A549 (cell line): ENCODE results near the gene PGBD4. TPM values are rescaled to one million over a fixed set of nuclear protein-coding genes. Genes with fewer than 3 reads are reported as not detected.

Experiments used
- ATAC-seq, 2 experiments: fragments of 200-7000 bp in 1 of 2; fragments of >200 bp in 1 of 2; cut with Nextera tagmentation in 1 of 2; cut with Tn5 transposase in 1 of 2; 3 replicates each; pipeline versions ENCODE4 v1.8.0 to v1.9.1; 2018 to 2020; ENCODE audit warnings: mild to moderate bottlenecking in 1 of 2, moderate library complexity in 1 of 2
- CTCF ChIA-PET: fragments of 300-600 bp; sonication (Branson Sonifier 250); formaldehyde crosslinking; extraction: SDS; loops from one replicate; lab custom pipeline; 2021; ENCODE audit warnings: antibody characterized with exemption, inconsistent platforms; lab: Yijun Ruan, JAX
- POLR2A ChIA-PET: fragments of 350-600 bp; formaldehyde crosslinking; extraction: SDS; loops from one replicate; lab custom pipeline; 2021; ENCODE audit warnings: antibody characterized with exemption, inconsistent platforms; lab: Yijun Ruan, JAX
- DNase-seq, 2 experiments: peaks; one replicate each; pipeline versions ENCODE4 v3.0.0 to v3.0.0-alpha.2; 2011 to 2016; ENCODE audit warnings: low read depth in 1 of 2, low spot score in 1 of 2
- FAIRE-seq: peaks from 2 replicates; lab custom pipeline; 2011; peaks lifted over from hg19 to GRCh38; lab: Jason Lieb, UNC
- H3K27ac ChIP-seq, 2 experiments: fragments of >200 bp; sonication (Bioruptor Twin); formaldehyde crosslinking; 3 replicates each; pipeline ENCODE4 v1.5.1; 2016 to 2017
- H3K4me1 ChIP-seq: fragments of >200 bp; sonication (Bioruptor Twin); formaldehyde crosslinking; 3 replicates; pipeline ENCODE4 v1.6.1; 2016
- H3K4me2 ChIP-seq: fragments of >200 bp; sonication (Bioruptor Twin); formaldehyde crosslinking; 3 replicates; pipeline ENCODE4 v1.6.1; 2016
- H3K4me3 ChIP-seq: fragments of >200 bp; sonication (Bioruptor Twin); formaldehyde crosslinking; 3 replicates; pipeline ENCODE4 v1.5.1; 2016
- H3K9me3 ChIP-seq: fragments of >200 bp; sonication (Bioruptor Twin); formaldehyde crosslinking; 3 replicates; pipeline ENCODE4 v1.6.1; 2016
- BHLHE40 ChIP-seq: IDR thresholded peaks from 2 replicates; pipeline ENCODE4 v1.6.1; 2012; ENCODE audit warnings: low read depth, low read length, inconsistent platforms
- CBX8 ChIP-seq: fragments of 200-600 bp; sonication (generic); IDR thresholded peaks from 2 replicates; pipeline ENCODE4 v1.6.1; 2016
- CEBPB ChIP-seq, 2 experiments: fragments of >200 bp in 1 of 2; sonication (Bioruptor Twin) in 1 of 2; formaldehyde crosslinking in 1 of 2; IDR thresholded peaks; 2 replicates each; pipeline ENCODE4 v1.6.1; 2012 to 2016
- CHD2 ChIP-seq: fragments of 150-350 bp; IDR thresholded peaks from 2 replicates; pipeline ENCODE4 v1.6.1; 2014; ENCODE audit warnings: low read length; ENCODE audit not compliant: partially characterized antibody
- CHD4 ChIP-seq: fragments of 200-600 bp; sonication (generic); IDR thresholded peaks from 2 replicates; pipeline ENCODE4 v1.6.1; 2016; ENCODE audit warnings: antibody characterized with exemption, mild to moderate bottlenecking, borderline replicate concordance
- CTCF ChIP-seq: fragments of >200 bp; sonication (Bioruptor Twin); formaldehyde crosslinking; IDR thresholded peaks from 3 replicates; pipeline ENCODE4 v1.5.1; 2016
- EHMT2 ChIP-seq: fragments of 200-600 bp; sonication (generic); IDR thresholded peaks from 2 replicates; pipeline ENCODE4 v1.6.1; 2016; ENCODE audit warnings: antibody characterized with exemption, low read depth, mild to moderate bottlenecking, moderate library complexity
- EP300 ChIP-seq, 2 experiments: fragments of >200 bp; sonication (Bioruptor Twin); formaldehyde crosslinking; IDR thresholded peaks; 2 replicates in 1 of 2; 3 replicates in 1 of 2; pipeline ENCODE4 v1.6.1; 2016 to 2017
- ESRRA ChIP-seq: fragments of 150-350 bp; IDR thresholded peaks from 2 replicates; pipeline ENCODE4 v1.6.1; 2014; ENCODE audit warnings: mild to moderate bottlenecking, low read length, borderline replicate concordance
- FOSL2 ChIP-seq, 2 experiments: fragments of 450-650 bp in 1 of 2; fragments of >200 bp in 1 of 2; sonication (Bioruptor Twin) in 1 of 2; formaldehyde crosslinking; IDR thresholded peaks; 2 replicates each; pipeline versions ENCODE4 v1.5.0 to v1.6.1; 2016 to 2020; ENCODE audit warnings: mild to moderate bottlenecking in 1 of 2, moderate library complexity in 1 of 2
- GATA3 ChIP-seq: IDR thresholded peaks from 2 replicates; pipeline ENCODE4 v1.6.1; 2012; ENCODE audit warnings: borderline replicate concordance
- KDM1A ChIP-seq: fragments of 200-600 bp; sonication (generic); IDR thresholded peaks from 2 replicates; pipeline ENCODE4 v1.6.1; 2016; ENCODE audit warnings: low read depth, mild to moderate bottlenecking
- MAFK ChIP-seq: fragments of 450-650 bp; IDR thresholded peaks from 2 replicates; pipeline ENCODE4 v1.6.1; 2014; ENCODE audit not compliant: partially characterized antibody
- MAX ChIP-seq: IDR thresholded peaks from 2 replicates; pipeline ENCODE4 v1.6.1; 2012
- NPAS2 ChIP-seq: fragments of 250-450 bp; sonication (Bioruptor Pico); IDR thresholded peaks from 2 replicates; pipeline ENCODE4 v1.8.0; 2022; ENCODE audit warnings: mild to moderate bottlenecking, moderate library complexity, borderline replicate concordance
- NR3C1 ChIP-seq: fragments of >200 bp; sonication (Bioruptor Twin); formaldehyde crosslinking; IDR thresholded peaks from 3 replicates; pipeline ENCODE4 v1.6.1; 2017
- PBX3 ChIP-seq: IDR thresholded peaks from 2 replicates; pipeline ENCODE4 v1.6.1; 2012
- POLR2A ChIP-seq: IDR thresholded peaks from 2 replicates; pipeline ENCODE4 v1.6.1; 2012; ENCODE audit warnings: mild to moderate bottlenecking, low read length
- POLR2AphosphoS2 ChIP-seq: conservative IDR thresholded peaks from 2 replicates; pipeline ENCODE4 v1.6.1; 2012; ENCODE audit warnings: low read length, improper control_type of control experiment, inconsistent platforms
- RAD21 ChIP-seq, 2 experiments: fragments of >200 bp in 1 of 2; sonication (Bioruptor Twin) in 1 of 2; formaldehyde crosslinking in 1 of 2; IDR thresholded peaks in 1 of 2; conservative IDR thresholded peaks in 1 of 2; 2 replicates in 1 of 2; 3 replicates in 1 of 2; pipeline ENCODE4 v1.6.1; 2012 to 2018; ENCODE audit warnings: inconsistent platforms in 1 of 2
- RCOR1 ChIP-seq: fragments of 150-350 bp; IDR thresholded peaks from 2 replicates; pipeline ENCODE4 v1.6.1; 2014; ENCODE audit warnings: antibody characterized with exemption, low read length, low read depth
- REST ChIP-seq: fragments of 200-600 bp; sonication (generic); IDR thresholded peaks from 2 replicates; pipeline ENCODE4 v1.6.1; 2016; ENCODE audit warnings: antibody characterized with exemption, mild to moderate bottlenecking, moderate library complexity
- SMC3 ChIP-seq: fragments of >200 bp; sonication (Bioruptor Twin); formaldehyde crosslinking; IDR thresholded peaks from 3 replicates; pipeline ENCODE4 v1.6.1; 2018; ENCODE audit warnings: inconsistent platforms
- TFCP2L1 ChIP-seq: fragments of 250-450 bp; sonication (Bioruptor Pico); IDR thresholded peaks from 2 replicates; pipeline ENCODE4 v1.5.0; 2021; ENCODE audit warnings: mild to moderate bottlenecking
- TP53 ChIP-seq: fragments of 250-450 bp; sonication (Bioruptor Pico); IDR thresholded peaks from 2 replicates; pipeline ENCODE4 v1.5.0; 2021; ENCODE audit warnings: mild to moderate bottlenecking, moderate library complexity
- ZSCAN20 ChIP-seq: fragments of 250-450 bp; sonication (Bioruptor Pico); IDR thresholded peaks from 2 replicates; pipeline ENCODE4 v1.8.0; 2022; ENCODE audit warnings: mild to moderate bottlenecking, moderate library complexity
- WGBS: methylation state at CpG from one replicate; pipeline ENCODE4 v1.1.6; 2017; ENCODE audit errors: missing lambda C conversion rate; 5-methylcytosine and 5-hydroxymethylcytosine counted together
- polyA plus RNA-seq, 4 experiments: library from polyadenylated mRNA; depleted of rRNA in 3 of 4; stranded (reverse); fragments of >200 nt; fragmentation: RNase III in 1 of 4; extraction: RNeasy Plus Mini Kit Qiagen cat#74134 plus additional on column Dnase treatment in 1 of 4; gene quantifications; 2 replicates in 3 of 4; 3 replicates in 1 of 4; pipeline ENCODE4 v1.2.3, GENCODE V29; 2011 to 2017
- TF ChIP-seq, protein P1 (sequence below): fragments of >200 bp; sonication (Bioruptor Twin); formaldehyde crosslinking; IDR thresholded peaks from 3 replicates; pipeline ENCODE4 v1.6.1; 2016

Gene PGBD4
- polyA plus RNA-seq, 2 of the 4 experiments (the other 2 are of a cell fraction): 4.0 to 4.7 TPM

DNA sequence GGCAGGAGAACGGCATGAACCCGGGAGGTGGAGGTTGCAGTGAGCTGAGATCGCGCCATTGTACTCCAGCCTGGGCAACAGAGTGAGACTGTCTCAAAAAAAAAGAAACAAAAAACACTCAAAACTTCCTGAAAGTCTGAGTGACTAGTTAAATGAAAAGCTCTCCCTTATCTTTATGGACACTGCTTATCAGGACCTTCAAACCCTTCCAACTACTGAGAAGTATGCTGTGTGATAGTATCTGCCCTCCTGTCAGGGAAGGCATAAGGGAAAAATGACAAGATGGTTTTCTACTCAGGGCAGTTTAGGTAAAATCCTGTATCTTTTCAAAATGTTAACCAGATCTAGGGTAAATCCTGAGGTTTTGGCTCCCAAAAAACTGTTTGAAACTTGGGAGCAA, 22.0 kb upstream of the PGBD4 start:
- ATAC-seq (no peak), FAIRE-seq (no peak)
- over 99% methylated on average over 4 of the region's 4 CpGs for WGBS

GRCh38 chr15:34084086-34084485, 17.8 kb upstream of the PGBD4 start:
- Histone ChIP-seq H3K27ac (no peak overlapping the region), H3K4me3 (no peak overlapping the region), H3K9me3 (no peaks in the 10 kb centered on the region), H3K4me2 (no peak overlapping the region), H3K4me1 (no peaks in the 10 kb centered on the region)
- FAIRE-seq: no peak
- POLR2A ChIA-PET: interaction anchor here (0.9 kb wide), 1 partner anchor 21 kb away, joined by 3 read pairs; no protein-coding TSS in a partner anchor
- 52% methylated on average over 7 of the region's 7 CpGs for WGBS
- DNase-seq: peak in 1 of 2 experiments; percentile 18
- CTCF ChIA-PET: interaction anchor here (1.0 to 1.5 kb wide), 2 partner anchors 12 to 22 kb away, joined by 3 to 5 read pairs; no protein-coding TSS in a partner anchor
- TF ChIP-seq POLR2A (no peak), CHD4 (no peak), CTCF (no peak), ZSCAN20 (CRISPR knock-in tag) (no peak), ESRRA (no peak), NR3C1 (no peak), KDM1A (no peak), TP53 (no peak), FOSL2 (IDR thresholded peaks at IDR 0.05) (no peak), FOSL2 (CRISPR knock-in tag; IDR thresholded peaks at IDR 0.05) (no peak), REST (no peak), GATA3 (no peak)
- TF ChIP-seq, all 56 proteins: peak for 0
- no peak for ATAC-seq

More for the DNA sequence above, 22.0 kb upstream of the PGBD4 start:
- no peaks in the 10 kb centered on the region for H3K4me1 ChIP-seq
- H3K9me3 ChIP-seq: no peaks in the 10 kb centered on the region
- no peak for TF ChIP-seq KDM1A
- TF ChIP-seq MAX: no peak
- no peak for TF ChIP-seq NPAS2 (CRISPR knock-in tag)
- TF ChIP-seq TFCP2L1 (CRISPR knock-in tag): no peak
- TF ChIP-seq EHMT2: no peak
- no peak for TF ChIP-seq BHLHE40
- TF ChIP-seq POLR2AphosphoS2: no peak
- TF ChIP-seq CBX8: no peak
- no peak for TF ChIP-seq EP300 (IDR thresholded peaks at IDR 0.05)
- no peak for TF ChIP-seq CHD2
- TF ChIP-seq RAD21 (conservative IDR thresholded peaks at IDR 0.05 in 1 of 2, IDR thresholded peaks at IDR 0.05 in 1 of 2): no peak
- TF ChIP-seq PBX3: no peak
- TF ChIP-seq MAFK: no peak
- no peak for TF ChIP-seq SMC3
- TF ChIP-seq, protein P1, sequence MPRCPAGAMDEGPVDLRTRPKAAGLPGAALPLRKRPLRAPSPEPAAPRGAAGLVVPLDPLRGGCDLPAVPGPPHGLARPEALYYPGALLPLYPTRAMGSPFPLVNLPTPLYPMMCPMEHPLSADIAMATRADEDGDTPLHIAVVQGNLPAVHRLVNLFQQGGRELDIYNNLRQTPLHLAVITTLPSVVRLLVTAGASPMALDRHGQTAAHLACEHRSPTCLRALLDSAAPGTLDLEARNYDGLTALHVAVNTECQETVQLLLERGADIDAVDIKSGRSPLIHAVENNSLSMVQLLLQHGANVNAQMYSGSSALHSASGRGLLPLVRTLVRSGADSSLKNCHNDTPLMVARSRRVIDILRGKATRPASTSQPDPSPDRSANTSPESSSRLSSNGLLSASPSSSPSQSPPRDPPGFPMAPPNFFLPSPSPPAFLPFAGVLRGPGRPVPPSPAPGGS: no peak
- TF ChIP-seq RCOR1: no peak
- no peak for TF ChIP-seq CEBPB (IDR thresholded peaks at IDR 0.05)
- TF ChIP-seq, all 56 proteins: peak for 0
- Histone ChIP-seq H3K27ac (no peak overlapping the region), H3K4me2 (no peak overlapping the region), H3K4me3 (no peak overlapping the region)
- CTCF ChIA-PET: interaction anchor here (2.0 to 2.5 kb wide), 2 partner anchors 17 to 30 kb away, joined by 6 to 7 read pairs; no protein-coding TSS in a partner anchor
- no peak for DNase-seq
- POLR2A ChIA-PET: no interaction called here
